AG10803 (cell line): Measurements from ENCODE around the gene PINK1.

Experiments used
- DNase-seq: peaks from one replicate; pipeline ENCODE4 v3.0.0; 2010; ENCODE audit warnings: low read depth
- H3K4me3 ChIP-seq: 2 replicates; pipeline ENCODE4 v1.5.1; 2011; ENCODE audit warnings: mild to moderate bottlenecking, low read length, control low read depth
- TF ChIP-seq, protein P1 (sequence below): conservative IDR thresholded peaks from 2 replicates; pipeline ENCODE4 v1.5.1; 2011; ENCODE audit warnings: mild to moderate bottlenecking, low read length, control low read depth, inconsistent platforms

PINK1 gene

GRCh38 chr1:20648438-20648837 is 15.2 kb downstream of the PINK1 start:
- TF ChIP-seq, protein P1, sequence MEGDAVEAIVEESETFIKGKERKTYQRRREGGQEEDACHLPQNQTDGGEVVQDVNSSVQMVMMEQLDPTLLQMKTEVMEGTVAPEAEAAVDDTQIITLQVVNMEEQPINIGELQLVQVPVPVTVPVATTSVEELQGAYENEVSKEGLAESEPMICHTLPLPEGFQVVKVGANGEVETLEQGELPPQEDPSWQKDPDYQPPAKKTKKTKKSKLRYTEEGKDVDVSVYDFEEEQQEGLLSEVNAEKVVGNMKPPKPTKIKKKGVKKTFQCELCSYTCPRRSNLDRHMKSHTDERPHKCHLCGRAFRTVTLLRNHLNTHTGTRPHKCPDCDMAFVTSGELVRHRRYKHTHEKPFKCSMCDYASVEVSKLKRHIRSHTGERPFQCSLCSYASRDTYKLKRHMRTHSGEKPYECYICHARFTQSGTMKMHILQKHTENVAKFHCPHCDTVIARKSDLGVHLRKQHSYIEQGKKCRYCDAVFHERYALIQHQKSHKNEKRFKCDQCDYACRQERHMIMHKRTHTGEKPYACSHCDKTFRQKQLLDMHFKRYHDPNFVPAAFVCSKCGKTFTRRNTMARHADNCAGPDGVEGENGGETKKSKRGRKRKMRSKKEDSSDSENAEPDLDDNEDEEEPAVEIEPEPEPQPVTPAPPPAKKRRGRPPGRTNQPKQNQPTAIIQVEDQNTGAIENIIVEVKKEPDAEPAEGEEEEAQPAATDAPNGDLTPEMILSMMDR = no peak
- DNase-seq = no peak
- H3K4me3 ChIP-seq = no peak overlapping the region

DNA sequence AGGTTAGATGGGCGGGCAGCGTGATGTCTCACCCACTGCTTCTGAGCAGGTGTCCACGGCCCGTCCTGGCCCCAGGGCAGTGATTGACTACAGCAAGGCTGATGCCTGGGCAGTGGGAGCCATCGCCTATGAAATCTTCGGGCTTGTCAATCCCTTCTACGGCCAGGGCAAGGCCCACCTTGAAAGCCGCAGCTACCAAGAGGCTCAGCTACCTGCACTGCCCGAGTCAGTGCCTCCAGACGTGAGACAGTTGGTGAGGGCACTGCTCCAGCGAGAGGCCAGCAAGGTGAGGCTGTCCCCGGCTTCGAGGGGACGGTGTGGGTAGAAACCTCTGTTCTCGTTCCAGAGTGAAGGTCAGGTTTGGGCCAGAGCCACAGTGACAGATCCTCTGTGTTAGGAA is 15.7 kb downstream of the PINK1 start:
- no peak overlapping the region for H3K4me3 ChIP-seq
- TF ChIP-seq, protein P1 = no peak

GRCh38 chr1:20652300-20652699 is 19.0 kb downstream of the PINK1 start:
- no peak overlapping the region for H3K4me3 ChIP-seq
- no peak for DNase-seq
- TF ChIP-seq, protein P1 = no peak

More for the DNA sequence above, 15.7 kb downstream of the PINK1 start:
- no peak for DNase-seq

DNA sequence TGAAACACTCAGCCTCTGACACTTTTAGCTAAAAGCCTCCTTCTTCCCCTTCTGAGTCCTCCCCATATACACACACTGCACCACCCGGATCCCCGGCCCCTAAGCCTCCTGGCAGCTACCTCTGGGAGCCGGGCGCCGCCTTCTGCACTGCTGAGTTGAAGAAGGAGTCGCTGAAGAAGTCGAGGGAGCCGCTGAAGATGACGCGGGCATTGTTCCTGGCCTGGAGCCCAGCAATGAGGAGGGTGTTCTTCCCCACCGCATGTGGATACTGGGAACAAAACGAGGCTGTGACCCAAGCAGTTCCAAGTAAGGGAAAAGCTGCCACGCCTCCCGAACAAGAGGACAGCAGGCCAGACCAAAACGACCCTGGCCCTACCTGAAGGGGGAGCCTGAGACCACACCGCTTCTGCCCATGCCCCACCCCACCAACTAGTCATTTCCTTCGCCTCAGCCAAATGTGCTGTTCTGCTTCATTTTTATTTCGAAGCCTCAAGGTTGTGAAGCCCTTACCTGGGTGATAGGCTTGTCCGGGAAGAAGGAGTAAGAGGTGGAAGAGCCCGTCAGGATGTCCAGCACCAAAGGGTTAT is 20.9 kb downstream of the PINK1 start:
- TF ChIP-seq, protein P1 = no peak
- DNase-seq = no peak

DNA sequence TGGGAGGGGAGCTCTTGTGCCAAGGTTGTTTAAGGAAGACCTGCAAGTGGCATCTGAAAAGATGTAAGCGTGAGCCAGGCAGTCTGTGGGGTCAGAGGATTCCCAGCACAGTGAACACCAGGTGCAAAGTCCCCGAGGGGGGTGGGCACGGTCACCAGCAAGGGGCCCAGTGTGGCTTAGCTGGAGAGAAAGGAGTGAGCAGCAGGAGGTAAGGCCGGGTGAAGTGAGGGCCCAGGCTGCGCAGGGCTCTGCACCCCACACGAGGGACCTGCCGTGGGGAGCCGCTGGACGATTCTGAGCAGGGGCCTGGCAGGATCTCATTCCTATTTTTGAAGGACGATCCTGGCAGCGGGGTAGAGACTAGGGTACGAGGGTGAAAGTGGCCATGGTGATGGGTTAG is 23.8 kb downstream of the PINK1 start:
- TF ChIP-seq, protein P1 = no peak
- no peak overlapping the region for H3K4me3 ChIP-seq
- no peak for DNase-seq

More for the DNA sequence above, 20.9 kb downstream of the PINK1 start:
- H3K4me3 ChIP-seq = no peak overlapping the region

DNA sequence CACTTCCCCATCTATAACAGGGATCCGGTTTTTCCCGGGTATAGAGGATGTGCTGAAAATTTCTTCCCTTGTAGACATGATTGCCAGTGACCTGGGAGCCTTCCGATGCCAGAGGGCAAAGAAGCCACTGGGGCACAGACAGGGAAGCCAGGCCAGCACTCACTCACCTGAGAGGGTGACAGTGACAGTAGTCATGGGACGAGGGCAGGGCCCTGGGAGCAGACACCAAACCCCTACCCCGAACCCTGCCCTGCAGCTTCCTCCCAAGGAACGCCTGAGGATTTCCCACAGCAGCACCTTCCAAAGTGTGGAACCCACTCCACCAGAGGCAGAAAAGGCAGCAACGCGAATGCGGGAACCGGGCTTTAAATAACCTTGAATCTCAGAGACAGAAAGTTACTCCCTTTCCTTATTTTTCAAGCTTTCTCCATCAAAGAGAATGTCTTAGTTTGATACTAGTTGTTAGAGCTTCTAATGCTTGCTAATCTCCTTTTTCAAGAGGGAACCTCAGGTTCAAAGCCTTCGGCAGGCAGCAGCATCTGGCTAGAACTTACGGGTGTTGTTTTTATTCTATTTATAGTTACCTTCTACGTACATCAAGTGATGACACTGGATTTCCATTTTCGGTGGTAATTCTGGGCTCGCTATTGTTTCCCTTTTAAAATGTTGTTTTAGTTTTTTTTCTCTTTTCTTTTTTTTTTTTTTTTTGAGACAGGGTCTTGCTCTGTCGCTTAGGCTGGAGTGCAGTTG is 25.1 kb downstream of the PINK1 start:
- TF ChIP-seq, protein P1 = no peak
- no peak overlapping the region for H3K4me3 ChIP-seq
- no peak for DNase-seq

GRCh38 chr1:20660363-20660762 is 27.1 kb downstream of the PINK1 start:
- TF ChIP-seq, protein P1 = no peak
- no peak for DNase-seq
- peak overlapping the region; percentile 94 for H3K4me3 ChIP-seq
